GM19351 (cell line): Measurements from ENCODE around the gene LIMS1.
"Not testable (repeated sequence)": the region's sequence is repeated elsewhere in the genome, so short reads cannot be mapped to it uniquely, and the experiment has no call there.

Source experiments
- ATAC-seq: cut with Tn5 transposase; IDR thresholded peaks from one replicate; pipeline ENCODE4 v1.9.1; 2021; ENCODE audit warnings: mild to moderate bottlenecking, moderate library complexity; ENCODE audit not compliant: unreplicated experiment

The LIMS1 gene

DNA sequence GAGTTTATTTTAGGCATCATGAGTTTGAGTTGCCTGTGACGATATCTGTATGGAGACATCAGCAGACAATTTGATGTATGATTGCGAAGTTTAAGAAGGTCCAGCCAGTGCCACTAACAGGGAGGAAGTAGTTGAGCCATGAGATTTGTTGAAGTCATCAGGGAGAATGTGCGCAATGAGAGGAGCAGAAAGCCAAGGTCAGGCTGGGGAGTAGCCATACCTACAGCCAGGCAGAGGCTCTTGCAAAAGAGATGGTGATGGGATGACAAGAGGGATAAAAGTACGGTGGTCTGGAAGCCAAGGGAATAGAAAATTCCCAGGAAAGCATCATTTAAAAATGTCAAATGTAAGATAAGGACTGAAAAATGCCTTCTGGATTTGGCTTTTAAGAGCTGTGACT is 51.2 kb downstream of the LIMS1 start:
- no peak for ATAC-seq

- no peak for ATAC-seq
Measured at GRCh38 chr2:108586116-108586515, 51.8 kb downstream of the LIMS1 start.

DNA sequence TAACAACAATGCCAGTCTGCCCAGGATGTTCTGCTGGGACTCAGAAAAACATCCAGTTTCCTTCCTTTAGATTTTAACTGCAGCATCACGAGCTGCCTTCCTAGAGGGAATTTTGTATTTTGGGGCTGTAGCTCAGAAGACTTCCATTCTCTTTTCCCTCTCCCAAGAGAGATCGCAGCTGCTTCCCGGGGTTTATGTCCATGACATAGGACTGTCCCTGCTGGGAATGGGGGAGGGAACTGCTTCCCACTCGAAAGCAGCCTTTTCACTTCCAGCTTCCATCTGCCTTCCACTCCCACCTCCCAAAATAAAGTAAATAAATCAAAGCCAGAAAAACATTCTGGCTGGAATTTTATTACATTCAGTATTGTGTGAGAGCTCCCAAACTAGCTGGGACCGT is 52.4 kb downstream of the LIMS1 start:
- ATAC-seq = no peak

DNA sequence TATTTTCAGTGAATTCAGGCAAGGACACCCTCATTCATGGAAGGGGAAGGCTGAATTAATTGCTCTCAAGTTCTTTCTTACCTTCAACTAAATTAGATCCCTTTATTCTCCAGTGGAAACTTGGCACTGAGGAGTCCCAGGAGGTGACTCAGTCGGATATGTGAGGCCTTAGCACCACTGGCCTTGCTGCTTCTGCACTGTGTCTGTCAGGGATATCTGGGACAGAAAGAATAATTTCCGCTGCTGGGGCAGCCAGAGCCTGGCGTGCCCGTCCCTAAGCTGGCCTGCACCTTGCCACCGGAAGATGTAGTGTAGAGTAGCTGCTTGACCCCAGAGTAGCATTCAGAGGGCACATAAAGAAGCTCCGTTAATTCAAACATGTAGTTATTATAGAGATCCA is 53.4 kb downstream of the LIMS1 start:
- ATAC-seq = no peak

GRCh38 chr2:108588070-108588668 is 53.9 kb downstream of the LIMS1 start:
- ATAC-seq = no peak

- ATAC-seq = no peak
Measured at GRCh38 chr2:108589372-108589771, 55.1 kb downstream of the LIMS1 start.

- ATAC-seq = no peak
Measured at GRCh38 chr2:108589781-108590180, 55.5 kb downstream of the LIMS1 start.

DNA sequence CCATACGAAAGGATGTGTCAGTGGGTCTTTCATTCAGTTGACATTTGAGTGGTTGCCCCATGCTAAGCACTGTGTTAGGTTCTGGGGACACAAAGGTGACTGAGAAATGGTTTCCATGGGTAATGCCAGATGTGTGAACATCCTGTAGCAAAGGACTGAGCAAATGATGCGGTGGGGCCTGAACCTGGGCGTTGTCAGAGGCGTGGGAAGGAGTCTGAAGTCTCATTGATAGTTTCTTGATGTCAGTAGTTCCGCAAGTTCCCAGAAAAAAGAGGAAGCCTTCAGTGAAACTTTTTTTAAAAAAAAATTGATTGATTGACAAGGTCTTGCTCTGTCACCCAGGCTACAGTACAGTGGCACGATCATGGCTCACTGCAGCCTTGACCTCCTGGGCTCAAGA is 56.9 kb downstream of the LIMS1 start:
- peak; percentile 61 for ATAC-seq

DNA sequence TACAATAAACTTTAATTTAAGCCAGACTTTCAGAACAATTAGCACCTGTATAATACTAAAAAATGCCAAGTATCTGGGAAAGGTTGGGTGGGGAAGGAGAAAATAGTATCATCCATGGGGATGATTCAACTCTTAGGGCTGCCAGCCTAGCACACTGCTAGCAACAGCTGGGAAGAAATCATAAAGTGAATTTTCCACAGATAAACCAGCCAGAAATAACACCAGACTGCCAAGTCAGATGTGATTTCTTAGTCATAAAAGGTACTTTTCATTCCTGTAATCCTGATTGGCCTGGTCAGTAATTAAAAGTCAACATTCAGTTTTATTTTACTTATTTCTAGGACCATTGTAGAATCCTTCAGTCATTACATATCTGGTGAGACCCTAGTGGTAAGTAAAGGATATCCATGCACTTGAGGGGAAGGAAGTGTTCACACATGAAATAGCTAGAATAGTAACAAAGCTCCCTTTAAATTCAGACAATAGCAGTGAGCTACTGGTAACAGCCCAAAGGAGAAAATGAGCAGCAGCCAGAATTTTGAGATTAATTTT is 59.4 kb downstream of the LIMS1 start:
- no peak for ATAC-seq

DNA sequence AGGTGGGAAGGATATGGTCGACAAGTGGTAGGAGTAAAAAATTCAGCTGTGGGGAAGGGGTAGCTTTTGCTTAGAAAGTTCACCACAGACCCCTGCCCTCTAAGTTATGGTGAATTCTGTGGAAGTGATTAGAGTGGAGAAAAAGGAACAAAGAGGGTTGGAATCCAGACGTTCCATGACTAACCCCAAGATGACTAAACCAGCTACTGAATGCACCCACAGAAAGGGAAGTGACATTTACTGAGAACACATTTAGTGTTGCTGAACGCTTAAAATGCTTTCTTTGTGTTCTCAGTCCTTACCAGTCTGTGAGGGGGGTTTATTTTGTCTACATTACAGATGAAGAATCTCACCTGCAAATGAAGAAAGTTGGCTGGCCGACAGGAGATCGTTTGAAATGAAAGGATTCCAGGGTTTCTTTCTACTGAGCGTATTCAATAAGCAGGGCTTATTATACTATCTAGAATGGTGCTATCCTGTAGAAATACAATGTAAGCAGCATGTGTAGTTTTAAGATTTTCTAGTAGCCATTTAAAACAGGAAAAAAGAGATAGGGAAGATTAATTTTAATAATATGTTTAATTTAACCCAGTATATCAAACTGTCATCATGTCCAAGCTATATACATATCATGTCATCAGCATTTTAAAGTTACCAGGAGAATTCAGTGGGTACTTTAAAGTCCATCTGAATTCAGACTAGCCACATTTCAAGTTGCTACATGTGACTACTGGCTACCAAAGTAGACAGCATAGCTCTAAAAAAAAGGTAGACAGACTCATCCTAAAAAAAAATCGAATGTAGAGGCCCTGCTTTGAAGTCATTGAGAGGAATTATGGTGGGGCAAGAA is 60.1 kb downstream of the LIMS1 start:
- peak; percentile 86 for ATAC-seq

GRCh38 chr2:108594982-108595464 is 60.8 kb downstream of the LIMS1 start:
- peak; percentile 46 for ATAC-seq

DNA sequence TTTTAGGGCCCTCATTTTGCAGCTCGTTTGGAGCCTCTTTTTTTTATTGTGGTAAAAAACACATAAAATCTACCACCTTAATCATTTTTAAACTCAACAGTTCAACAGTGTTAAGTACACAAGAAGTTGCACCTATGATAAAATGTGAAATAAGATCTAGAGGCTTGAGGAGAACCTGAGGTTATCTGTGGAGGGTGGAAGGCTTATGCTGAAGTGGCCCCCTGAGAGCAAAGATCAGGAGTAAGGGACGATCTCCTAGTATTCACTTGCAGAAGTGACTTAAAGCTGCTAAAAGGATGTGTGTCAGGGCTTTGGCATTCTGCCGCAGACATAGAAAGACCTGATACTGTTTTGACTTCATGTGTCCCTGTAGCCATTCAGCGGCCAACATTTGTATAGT is 61.5 kb downstream of the LIMS1 start:
- ATAC-seq = not testable (repeated sequence)

GRCh38 chr2:108597105-108597744 is 63.0 kb downstream of the LIMS1 start:
- ATAC-seq = not testable (repeated sequence)

GRCh38 chr2:108601199-108601598 is 66.9 kb downstream of the LIMS1 start:
- ATAC-seq = not testable (repeated sequence)

- ATAC-seq = no peak
Measured at GRCh38 chr2:108602422-108602821, 68.2 kb downstream of the LIMS1 start.

DNA sequence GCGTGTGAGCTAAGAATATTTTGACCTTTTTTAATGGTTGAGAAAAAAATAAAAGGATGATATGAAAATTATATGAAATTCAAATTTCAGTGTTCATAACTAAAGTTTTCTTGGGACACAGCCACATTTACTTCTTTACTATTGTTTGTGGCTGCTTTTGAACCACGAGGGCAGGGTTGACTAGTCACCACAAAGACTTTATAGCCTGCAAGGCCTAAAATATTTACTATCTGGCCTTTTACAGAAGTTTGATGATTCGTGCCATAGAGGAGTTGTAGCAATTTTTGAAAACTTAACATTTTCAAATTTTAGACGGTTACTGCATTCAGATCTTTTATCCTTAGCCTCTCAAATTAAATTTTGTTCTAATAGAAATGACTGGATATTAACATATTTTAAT is 69.9 kb downstream of the LIMS1 start:
- no peak for ATAC-seq

DNA sequence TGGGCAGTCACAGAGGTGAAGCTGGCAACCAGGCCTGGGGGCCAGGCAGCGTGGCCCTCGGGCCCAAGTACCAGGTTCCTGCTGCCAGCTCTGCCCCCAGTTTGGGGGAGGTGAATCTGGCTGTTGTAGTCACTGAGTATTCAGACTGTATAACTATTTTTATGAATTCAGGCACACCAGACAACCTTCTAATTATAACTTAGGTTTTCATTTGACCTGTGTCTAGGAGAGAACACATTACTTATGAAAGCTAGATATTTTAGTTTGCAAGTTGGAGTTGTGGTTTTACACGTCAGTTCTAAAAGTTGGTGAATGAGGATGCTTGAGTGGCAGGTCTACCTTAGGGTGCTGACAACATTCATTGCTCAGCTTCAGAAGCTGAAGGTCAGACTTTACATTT is 71.7 kb downstream of the LIMS1 start:
- ATAC-seq = peak; percentile 67

- no peak for ATAC-seq
Measured at GRCh38 chr2:108607706-108608301, 73.5 kb downstream of the LIMS1 start.

- ATAC-seq = no peak
Measured at GRCh38 chr2:108611021-108611420, 76.8 kb downstream of the LIMS1 start.

GRCh38 chr2:108612153-108612513 is 77.9 kb downstream of the LIMS1 start:
- ATAC-seq = peak; percentile 77

DNA sequence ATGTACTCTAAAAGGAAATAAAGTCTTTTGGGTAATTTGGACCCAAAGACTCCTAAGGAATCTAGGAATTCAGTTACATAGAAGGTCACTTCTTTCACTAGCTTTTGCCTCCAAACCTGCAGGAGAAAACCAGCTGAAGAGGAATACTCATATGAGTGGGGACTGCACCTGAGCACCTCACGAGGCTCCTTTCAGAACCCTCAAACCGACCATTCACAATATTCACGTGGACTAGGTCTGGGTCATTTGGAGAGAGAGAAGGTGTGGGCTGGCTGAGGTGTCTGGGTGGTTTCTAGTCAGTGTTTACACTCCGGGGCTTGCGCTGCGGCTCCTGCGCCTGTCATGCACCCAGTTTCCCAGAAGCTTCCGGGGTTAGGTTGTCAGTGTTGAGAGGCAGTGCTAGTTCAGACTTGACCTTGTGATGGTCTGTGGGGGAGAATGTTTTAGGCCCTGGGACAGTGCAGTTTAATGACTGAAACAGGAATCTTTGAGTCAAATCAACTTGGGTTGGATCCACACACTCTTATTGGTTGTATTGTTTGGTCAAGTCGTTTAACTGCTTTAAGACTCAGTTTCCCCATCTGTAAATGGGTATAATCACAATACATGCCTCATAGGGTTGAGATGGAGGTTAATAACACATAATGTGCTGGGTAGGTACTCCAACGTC is 78.4 kb downstream of the LIMS1 start:
- peak; percentile 80 for ATAC-seq
